ENCODE measurements around the gene NT5DC3.
"Not testable (repeated sequence)": the region's sequence is repeated elsewhere in the genome, so short reads cannot be mapped to it uniquely, and the experiment has no call there.

Gene NT5DC3

DNA sequence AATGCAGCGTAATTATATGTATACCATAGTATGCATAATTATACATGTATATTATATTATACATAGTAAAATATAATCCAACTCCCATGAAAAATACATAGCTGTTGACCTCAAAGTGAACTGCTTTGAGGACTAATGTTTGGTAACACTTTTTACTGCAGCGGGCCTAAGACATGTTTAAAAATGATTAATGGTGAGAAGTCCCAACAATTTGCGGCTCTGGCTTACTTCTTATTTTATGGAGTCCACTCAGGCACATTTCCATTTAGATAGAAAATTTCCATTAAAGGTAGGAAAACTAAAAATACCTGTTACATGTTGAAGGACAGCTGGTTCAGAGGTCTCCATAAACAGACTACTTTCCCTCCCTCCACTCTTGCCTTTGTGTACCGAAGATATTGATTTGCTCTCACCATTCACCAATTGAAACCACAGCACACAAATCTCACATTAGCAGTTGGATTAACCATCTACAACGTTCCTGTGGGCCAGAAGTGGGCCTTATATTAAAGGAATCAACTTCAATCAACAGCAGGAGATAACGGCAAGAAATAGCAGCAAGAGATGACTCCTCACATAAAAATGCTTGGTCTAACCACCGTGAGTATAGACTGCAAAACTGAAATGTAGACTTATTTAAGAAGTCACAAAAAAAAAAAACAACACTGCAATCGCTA lies 14.1 kb upstream of the NT5DC3 start:
- no peak for DNase-seq

DNA sequence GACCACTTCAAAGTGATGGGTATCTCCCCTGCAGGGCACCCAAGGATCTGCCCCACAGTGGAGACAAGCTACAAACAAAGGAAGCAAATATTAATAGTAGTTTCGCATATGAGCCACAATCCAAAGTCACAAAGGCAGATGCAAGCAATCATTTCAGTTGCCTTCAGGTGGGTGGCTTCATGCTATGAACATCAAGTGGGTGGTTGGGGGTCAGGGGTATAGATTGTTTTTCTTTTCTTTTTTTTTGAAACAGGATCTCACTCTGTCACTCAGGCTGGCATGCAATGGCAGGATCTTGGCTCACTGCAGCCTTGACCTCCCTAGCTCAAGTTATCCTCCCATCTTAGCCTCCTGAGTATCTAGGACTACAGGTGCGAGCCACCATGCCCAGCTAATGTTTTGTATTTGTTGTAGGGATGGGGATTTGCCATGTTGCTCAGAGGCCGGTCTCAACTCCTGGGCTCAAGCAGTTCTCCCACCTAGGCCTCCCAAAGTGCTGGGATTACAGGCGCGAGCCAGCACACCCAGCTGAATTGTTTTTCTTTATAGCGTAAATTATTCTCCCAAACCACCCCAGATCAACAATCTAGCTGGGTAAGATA lies 13.4 kb upstream of the NT5DC3 start:
- DNase-seq = no peak

DNA sequence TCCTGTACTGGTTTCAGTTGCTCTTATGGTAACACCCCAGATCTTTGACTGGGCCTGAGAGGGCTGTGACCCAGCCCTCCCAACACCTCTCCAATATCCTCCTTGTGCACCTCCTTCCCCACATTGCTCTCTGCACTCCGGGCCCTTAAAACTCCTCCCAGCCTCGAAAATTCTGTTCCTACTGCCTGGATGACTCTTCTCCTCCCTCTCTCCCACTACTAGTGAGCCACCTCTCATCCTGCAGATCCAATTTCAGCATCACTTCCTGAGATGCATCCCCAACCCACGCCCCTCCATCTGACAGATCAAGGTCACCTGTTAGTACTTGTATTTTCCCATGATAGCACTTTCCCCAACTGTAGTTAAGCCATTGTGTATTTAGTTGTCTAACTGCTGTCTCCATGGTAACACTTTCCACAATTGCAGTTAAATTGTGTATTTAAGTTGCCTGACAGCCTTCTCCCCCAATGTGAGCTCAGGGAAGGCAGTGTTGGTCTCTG lies 11.5 kb upstream of the NT5DC3 start:
- DNase-seq = no peak

DNA sequence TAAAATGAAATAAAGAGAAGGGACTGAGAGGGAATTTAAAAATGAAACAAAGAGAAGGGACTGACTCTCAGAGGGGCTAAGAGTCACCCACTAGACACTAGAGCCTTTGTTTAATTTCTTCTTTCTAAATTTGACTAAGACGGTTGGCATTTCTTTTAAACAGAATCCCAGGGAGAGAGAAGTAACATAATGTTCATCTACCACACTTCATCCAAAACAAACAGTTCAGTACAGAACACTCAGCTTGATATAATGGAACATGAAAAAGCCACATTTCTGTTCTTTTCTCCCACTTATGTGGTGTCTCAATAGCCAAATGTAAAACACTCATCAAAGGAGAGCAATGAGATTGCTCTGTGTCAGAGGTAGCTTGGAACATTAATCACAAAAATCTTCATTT lies 10.1 kb upstream of the NT5DC3 start:
- no peak for DNase-seq

DNA sequence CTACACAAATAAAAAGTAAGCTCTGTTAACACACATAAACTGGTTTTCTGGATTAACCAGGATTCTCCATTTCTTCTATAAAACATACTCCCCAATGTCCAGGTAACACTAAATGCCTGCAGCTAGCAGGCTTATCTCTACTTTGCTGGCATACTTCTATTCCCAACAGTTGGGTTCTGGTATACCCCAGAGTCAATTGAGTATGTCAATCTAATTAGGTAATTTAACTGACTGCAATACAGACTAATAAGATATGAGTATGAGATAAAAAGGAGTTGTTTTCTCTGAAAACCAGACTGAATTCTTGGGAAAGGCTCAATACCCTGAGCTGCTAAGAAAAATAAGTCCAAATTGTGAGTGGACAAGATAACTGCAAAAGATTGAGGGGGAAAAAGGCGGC lies 9.4 kb upstream of the NT5DC3 start:
- no peak for DNase-seq

DNA sequence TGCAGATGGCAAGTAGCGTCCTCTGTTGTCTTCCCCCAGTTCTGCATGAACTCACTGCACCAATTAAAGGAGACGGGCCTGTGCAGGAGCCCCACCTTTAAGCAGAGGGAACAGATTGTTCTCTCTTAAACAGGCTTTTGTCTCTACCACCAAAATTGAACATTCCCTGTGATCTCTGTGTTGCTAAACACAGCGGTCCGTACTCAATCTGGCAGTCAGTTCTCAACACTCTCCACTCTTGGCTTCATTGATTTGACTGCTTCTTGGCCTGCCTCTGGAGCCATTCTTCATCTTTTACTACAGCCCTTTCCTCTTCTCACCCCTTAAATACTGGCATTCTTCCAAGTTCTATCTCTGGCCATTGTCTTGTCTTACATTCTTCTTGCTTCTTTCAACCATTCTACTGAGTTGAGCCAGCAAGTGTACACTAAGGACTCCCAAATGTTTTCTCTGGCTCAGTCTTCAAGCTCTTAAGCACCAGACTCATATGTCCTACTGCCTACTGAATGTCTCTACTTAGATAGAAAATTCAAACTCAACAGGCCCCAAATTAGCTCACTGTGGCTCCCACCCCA lies 8.0 kb upstream of the NT5DC3 start:
- no peak for DNase-seq

DNA sequence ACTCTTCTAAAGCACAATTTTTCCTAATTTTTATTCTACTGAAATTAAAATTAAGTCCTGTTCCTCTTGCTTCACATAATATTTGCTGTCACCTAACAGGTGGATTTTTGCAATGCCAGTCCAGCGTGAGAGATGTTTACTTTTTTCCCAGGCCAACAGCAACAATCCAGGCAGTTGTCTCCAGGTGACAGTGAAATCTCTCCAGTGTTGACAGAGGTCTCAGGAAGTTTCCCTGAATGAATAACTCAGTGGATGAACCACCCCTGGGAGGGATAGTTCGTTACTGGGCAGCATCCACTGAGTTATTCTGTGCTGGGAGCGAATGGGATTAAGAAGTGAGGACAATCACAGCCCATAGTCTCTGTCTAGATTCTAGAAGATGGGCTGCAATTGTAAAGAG lies 7.1 kb upstream of the NT5DC3 start:
- no peak for DNase-seq

DNA sequence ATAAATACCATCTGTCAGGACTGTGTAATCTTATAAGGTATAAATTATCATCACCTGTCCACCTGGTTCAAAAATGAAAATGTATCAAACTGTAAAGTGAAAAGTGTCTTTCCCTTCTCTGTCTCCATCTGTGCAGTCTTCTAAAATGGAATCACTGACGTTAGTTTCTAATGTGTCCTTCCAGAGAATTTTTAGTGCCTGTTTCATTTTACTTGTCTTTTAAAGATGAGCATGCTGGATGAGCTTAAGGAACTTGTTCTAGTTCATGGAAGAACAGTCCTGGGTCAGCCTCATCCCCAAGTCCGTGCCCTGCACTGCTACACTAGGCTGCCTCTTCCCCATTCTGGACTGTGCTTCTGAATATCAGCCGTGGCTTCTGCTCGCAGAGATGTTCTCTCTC lies 5.4 kb upstream of the NT5DC3 start:
- DNase-seq = no peak

DNA sequence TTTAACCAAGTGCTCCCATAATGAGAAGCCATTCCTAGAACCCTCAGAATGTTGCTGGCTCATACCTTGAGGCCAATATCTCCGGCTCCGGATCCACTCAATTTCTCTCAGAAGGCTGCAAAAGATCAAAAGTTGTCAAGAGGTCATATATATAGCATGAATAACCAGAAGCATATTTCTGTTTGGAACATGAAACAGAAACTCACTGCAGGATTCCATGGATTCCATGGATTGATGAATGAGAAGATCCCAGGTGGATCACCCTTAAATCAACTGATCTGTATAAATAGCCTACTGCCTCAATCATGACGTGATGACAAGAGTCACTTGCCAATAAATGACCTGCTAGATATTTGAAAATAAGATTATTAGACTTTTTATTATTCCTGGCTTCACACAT lies 3.3 kb upstream of the NT5DC3 start:
- DNase-seq = no peak

DNA sequence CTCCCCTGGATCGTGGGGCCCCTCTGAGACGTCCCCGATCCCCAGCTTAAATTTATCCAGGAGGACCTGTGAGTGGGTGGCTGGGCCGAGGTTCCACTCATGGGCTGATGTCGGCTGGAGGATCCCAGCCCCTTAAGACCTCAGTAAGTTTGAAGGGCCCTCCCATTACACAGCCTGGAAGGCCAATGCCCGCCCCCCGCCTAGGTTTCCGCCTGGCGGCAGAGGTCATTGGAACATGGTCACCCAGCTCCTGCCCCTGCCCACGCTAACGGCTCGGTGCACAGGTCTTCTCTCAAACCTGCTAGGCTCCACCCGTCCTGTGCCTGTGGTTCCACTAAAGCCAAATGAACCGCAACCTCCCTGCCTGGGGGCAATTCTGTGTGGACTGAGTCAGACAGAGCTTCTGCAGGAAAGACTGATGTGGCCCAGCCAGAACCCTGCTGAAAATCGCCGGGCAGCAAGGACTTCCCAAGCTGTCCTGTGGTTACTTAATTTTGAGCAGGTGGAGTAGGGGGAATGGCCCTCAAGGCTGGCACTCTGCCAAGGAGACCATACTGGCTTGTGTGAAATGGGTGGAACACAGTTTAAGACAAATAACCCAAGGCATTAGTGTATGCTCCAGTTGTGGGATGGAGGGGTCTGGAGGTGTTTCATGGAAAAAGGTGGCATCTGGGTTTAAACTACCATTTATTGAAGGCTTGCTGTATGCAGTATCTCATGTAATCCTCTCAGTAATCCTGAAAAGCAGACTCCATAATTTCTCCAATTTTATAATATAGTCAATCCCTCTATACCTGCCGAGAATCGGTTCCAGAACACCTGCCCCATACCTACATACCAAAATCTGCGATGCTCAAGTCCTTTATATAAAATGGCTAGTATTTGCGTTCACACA lies 903 bp upstream of the NT5DC3 start:
- DNase-seq = peak; percentile 14

DNA sequence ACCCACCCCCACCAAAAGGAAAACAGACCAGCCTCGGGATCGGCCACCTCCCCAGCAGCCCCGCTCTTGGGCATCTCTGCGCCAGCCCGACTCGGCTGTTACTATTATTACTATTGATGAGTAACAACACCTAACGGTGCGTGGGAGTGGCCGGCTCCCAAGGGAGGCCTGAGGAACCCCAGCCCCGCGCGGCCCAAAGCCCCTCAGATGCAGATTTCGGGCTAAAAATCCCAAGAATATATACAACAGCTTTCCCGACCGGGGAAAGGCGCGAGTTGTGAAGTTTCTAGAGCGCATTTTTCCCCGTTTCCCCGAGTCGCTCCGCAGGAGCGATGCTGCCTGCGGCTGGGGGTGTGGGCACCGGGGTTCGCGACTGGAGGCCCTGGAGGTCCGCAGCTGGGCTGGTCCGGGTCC lies 565 bp downstream of the NT5DC3 start:
- DNase-seq = peak; percentile 21

DNA sequence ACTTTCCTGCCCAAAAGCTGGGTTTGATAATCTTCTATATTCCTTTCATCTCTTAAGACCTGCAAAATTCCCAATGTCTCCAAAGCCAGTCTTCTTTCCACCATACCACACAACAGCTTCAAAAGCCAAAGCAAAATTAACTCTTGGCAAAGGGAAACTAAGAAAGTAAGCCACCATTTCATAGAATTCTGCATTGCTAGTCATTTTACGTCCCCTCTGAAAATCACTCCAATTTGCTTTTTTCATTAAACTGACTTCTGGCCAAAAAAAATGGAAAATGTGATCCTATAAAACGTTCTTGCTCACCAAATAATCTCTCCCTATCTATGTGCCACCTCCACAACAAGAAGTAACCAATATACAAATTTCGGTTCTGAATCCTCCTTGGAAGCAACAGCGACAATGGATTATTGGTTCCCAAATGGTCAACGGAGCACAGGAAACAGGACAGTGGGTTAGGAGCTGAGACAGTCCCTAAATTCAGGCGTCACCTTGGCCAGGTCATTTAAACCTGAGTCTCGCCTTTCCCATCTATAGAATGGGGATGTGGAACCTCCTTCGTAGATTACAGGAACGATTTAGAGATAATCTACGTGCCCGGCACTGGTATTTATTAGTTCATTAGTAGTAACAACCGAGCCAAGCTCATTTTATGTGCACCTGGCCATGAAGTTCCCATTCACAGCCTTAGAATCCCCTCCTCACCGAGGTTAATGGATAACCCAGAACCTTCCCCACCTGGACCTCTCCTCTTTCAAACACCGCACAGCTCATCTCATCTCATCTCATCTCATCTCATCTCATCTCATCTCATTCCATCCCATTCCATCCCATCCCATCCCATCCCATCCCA lies 1.2 kb downstream of the NT5DC3 start:
- DNase-seq = no peak

DNA sequence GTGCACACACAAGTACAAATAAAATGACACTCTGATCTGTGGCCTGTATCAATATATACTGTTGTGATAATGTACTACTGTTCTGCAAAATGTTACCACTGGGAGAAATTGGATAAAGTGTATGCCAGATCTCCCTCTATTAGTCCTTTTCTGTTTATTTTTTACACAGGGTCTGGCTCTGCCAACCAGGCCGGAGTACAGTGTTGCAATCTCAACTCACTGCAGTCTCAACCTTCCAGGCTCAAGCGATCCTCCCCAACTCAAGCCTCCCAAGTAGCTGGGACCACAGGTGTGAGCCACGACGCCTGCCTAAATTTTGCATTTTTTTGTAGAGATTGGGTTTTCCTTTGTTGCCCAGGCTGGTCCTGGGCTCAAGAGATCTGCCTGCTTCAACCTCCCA lies 1.9 kb downstream of the NT5DC3 start:
- DNase-seq = no peak

DNA sequence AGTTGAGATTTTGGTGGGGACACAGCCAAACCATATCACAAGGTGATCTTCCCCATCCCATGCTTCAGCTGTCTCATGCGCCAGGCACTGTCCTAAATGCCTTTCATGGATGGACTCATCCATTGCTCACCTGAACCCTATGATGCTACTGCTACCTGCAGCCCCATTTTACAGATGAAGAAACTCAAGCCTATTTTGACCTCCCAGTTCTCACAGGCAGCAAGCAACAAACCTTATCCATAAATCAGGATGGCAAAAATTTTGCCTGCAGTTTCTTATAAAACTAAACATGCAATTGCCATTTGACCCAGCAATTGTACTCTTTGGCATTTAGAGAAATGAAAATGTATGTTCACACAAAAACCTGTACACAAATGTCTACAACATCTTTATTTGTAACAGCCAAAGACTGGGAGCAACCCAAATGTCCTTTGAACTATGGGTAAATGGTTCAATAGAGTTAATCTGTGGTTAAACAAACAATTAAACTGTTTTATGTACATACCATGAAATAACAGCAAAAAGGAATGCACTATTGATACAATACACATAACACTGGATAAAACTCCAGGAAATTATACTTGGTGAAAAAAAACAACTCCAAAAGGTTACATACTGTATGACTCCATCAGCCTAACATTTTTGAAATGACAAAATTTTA lies 2.6 kb downstream of the NT5DC3 start:
- DNase-seq = no peak

DNA sequence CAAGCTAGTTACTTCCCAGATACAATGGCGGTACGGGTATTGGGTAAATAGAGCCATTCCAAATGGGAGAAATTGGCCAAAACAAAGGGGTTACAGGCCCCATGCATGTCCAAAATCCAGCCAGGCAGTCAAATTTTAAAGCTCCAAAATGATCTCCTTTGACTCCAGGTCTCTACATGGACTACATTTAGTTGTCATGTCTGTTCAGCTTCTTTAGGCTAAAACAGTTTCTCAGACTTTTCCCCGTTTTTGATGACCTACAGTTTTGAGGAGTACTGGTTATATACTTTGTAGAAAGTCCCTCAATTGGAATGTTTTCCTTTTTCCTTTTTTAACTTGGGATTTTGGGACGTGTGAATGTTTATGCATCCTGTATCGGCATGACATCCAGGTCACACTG lies 4.7 kb downstream of the NT5DC3 start:
- DNase-seq = no peak

DNA sequence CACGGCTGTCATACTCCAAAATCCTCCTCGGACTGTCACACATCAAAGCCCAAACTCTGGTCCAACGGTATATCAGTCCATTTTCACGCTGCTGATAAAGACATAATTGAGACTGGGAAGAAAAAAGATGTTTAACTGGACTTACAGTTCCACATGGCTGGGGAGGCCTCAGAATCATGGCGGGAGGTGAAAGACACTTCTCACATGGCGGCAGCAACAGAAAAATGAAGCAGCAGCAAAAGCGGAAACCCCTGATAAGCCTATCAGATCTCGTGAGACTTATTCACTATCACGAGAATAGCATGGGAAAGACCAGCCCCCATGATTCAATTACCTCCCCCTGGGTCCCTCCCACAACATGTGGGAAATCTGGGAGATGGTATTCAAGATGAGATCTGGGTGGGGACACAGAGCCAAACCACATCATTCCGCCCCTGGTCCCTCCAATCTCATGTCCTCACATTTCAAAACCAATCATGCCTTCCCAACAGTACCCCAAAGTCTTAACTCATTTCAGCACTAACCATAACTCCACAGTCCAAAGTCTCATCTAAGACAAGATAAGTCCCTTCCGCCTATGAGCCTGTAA lies 5.2 kb downstream of the NT5DC3 start:
- not testable (repeated sequence) for DNase-seq

DNA sequence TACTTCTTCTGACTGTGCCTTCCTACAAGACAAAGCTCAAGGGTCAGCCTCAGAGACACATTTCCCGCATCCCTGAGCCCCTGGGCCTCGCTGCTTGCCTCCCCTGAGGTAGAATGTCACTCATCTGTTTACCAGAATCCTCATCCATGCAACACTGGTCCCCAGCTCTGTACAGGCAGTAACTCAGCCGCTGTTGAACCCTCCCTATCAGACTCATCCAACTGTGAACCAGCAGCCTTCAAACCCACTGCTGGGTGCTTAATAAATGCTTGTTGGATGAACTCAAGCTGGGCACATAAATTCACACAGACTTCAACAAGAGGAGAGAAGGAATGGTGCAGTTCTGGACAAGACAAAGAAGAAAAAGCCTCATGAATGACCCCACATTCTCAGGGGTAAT lies 6.1 kb downstream of the NT5DC3 start:
- DNase-seq = no peak

DNA sequence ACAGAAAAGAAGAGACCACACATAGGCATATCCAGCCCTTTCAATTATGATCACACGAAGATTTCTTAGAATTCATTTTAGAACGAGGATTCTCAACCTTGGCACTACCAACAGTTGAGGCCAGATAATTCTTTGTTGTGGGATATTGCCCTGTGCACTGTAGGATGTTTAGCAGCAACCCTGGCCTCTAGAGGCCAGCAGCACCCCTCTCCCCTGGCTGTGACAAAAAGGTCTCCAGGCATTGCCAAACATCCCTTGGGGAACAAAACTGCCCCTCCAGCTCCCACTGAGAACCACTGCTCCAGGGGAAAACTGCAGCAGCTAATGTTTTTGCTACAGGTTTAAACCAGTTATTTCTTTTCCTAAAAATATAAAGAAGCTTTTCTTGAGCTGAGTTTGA lies 7.1 kb downstream of the NT5DC3 start:
- DNase-seq = no peak

DNA sequence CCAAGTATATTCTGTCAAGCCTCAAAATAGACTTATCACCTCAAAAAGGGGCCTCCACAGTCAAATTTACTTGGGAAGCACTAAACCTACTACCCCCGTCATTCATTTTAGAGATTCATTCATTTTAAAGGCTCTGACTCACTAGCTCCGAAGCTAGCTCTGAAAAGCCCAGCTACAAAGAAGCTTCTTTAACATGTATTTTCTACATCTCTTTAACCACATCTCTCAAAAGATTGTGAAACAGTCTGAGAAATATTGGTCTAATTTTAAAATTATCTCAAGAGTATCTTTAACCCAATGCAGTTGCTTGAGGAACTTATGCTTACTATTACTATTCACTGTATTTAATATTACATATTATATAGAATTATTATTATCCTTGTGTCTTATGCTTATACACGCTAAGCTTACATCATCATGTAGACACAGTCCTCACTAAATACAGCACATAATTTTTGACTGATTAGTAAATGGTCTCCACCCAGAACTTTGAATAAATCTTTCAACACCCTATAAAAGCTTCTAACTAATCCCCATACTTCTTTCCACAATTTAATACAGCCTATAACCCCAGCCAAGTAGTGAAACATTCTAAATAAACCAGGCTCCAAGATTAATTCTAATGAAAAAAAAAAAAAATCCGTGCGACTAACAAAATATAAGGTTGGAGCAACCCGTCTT lies 7.8 kb downstream of the NT5DC3 start:
- no peak for DNase-seq

DNA sequence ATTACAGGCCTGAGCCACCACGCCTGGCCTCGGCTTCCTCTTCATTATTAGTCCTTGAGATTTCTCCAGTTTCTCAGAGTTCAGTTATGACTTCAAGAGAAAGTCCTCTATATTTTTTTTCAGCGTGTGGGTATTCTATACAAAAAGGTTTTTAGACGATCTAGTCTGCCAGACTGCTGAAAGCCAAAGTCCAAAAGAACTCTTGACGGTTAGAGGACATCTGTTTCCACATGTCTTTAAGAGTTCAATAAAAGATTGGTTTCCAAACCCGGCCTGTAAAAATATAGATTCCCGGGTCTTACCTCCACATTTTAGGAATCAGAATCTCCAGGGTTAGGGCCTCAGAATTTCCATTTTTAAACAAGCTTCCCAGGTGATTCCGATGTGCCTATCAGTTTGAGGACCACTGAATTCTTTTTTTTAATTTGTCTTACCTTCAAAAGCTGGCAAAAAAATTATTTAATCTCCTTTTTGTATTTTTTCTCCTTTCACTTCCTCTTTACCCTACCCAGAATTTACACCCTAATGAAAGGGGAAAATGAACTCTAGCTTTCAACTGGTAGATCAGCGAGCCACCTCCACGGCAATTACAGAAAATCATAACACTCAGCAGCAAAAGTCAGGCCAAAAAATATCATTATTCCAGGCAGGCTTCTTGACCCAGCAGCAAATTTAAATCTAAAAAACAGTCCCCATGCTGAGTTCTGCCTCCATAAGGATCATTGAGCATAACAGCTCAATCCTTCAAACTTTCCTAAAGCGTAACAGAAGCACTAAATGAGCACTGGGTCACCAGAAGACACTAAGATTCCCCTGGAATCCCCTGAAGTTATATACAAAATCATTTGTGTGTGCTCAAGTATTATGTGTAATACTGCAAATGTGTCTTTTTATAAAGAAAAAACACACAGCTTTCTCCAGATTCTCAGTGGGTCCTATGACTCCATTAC lies 8.7 kb downstream of the NT5DC3 start:
- no peak for DNase-seq
